Measurements from ENCODE around the gene EPAS1. TPM values are rescaled to one million over a fixed set of nuclear protein-coding genes. Genes with fewer than 3 reads are reported as not detected.

Gene EPAS1
- total and polyA plus RNA-seq, 2 of the 8 experiments (the other 6 are each of a cell fraction or from before 2014, with no cell fraction given): 2.0 to 4.9 TPM

- no peak overlapping the region for H4K91ac ChIP-seq (replicated peaks; ENCODE audit: insufficient read length, low read length)
- ChIA-PET CTCF (ENCODE audit: partially characterized antibody) (interaction anchor here (0.6 to 2.0 kb wide), 7 partner anchors 9 to 236 kb away, joined by 3 to 7 read pairs (median 4); no protein-coding TSS in a partner anchor), POLR2A (ENCODE audit: partially characterized antibody) (no interaction called here)
- peaks cover 28% of the 10 kb centered on the region for H3K23me2 ChIP-seq (ENCODE audit: low read depth, low read length)
- H2AFZ ChIP-seq (ENCODE audit: low read length): no peak overlapping the region
- H2BK12ac ChIP-seq (ENCODE audit: low read depth, low read length): no peak overlapping the region
- no peak overlapping the region; the same call in 1 of the 2 replicates for H3K18ac ChIP-seq (ENCODE audit: extremely low read depth, low read length)
- H3K4ac ChIP-seq (replicated peaks; ENCODE audit: insufficient read length, low read depth, low read length): no peak overlapping the region
- WGBS, 2 experiments (ENCODE audit: extremely low coverage in 1 of 2, insufficient coverage in 1 of 2, insufficient read length in 1 of 2, insufficient replicate concordance in 2 of 2, low coverage in 1 of 2, low lambda C conversion rate in 2 of 2, missing lambda C conversion rate in 1 of 2): 4% methylated on average over 65 of the region's 71 CpGs; no CpG with 5 or more reads in 1 of the 2 experiments
- H3K4me1 ChIP-seq (replicated peaks in 1 of 4; ENCODE audit: control insufficient read depth in 3 of 4, insufficient read depth in 4 of 4, low read length in 3 of 4): peaks cover 6 to 24% (median 11%) of the 10 kb centered on the region in 4 experiments; a peak in 6 of 7 replicates
- no peak overlapping the region for H2AK5ac ChIP-seq (ENCODE audit: low read depth, low read length)
- H3K4me2 ChIP-seq (ENCODE audit: insufficient read depth in 1 of 2, low read depth in 2 of 2, low read length in 2 of 2): peak overlapping the region; percentile 87 to 90
- peaks cover 43 to 69% (median 61%) of the 10 kb centered on the region in 4 experiments for H3K27me3 ChIP-seq (replicated peaks in 1 of 4; ENCODE audit: control insufficient read depth in 3 of 4, extremely low read depth in 1 of 4, insufficient read depth in 3 of 4, low read length in 3 of 4)
- peak overlapping the region; percentile 46; the same call in 1 of the 2 replicates for H2BK15ac ChIP-seq (ENCODE audit: low read length)
- H3K79me1 ChIP-seq (ENCODE audit: low read depth, low read length): no peaks in the 10 kb centered on the region
- no peak overlapping the region for H2BK5ac ChIP-seq (ENCODE audit: low read depth, low read length)
- FAIRE-seq: no peak
- H4K5ac ChIP-seq (ENCODE audit: insufficient read length, low read depth, low read length): no peak overlapping the region
- no peak overlapping the region for H3K9ac ChIP-seq (replicated peaks in 1 of 4; ENCODE audit: extremely low read depth in 1 of 4, low read depth in 3 of 4, low read length in 3 of 4)
- no peak overlapping the region for H2BK20ac ChIP-seq (ENCODE audit: low read length)
- H3K9me3 ChIP-seq (ENCODE audit: insufficient read depth in 2 of 2, low read depth in 1 of 2, low read length in 1 of 2): no peaks in the 10 kb centered on the region
- peak overlapping the region; percentile 76; the same call in 1 of the 2 replicates for H4K8ac ChIP-seq (ENCODE audit: extremely low read depth, insufficient read depth, low read length)
- peak overlapping the region; percentile 42 to 70 (median 54); a peak in 7 of 8 replicates for H3K4me3 ChIP-seq (ENCODE audit: extremely low read depth in 1 of 4, insufficient read depth in 2 of 4, low read depth in 3 of 4, low read length in 4 of 4)
- peaks cover 5 to 12% of the 10 kb centered on the region in 2 experiments for H4K20me1 ChIP-seq (replicated peaks in 1 of 2; ENCODE audit: control insufficient read depth in 1 of 2, insufficient read depth in 2 of 2, low read length in 2 of 2)
- H3K14ac ChIP-seq (ENCODE audit: insufficient read length): no peak overlapping the region
- no peaks in the 10 kb centered on the region; a peak in 1 of 8 replicates for H3K36me3 ChIP-seq (ENCODE audit: control insufficient read depth in 2 of 4, insufficient read depth in 4 of 4, low read length in 3 of 4)
- H2BK120ac ChIP-seq (replicated peaks; ENCODE audit: low read depth, low read length): no peak overlapping the region
- no peak overlapping the region for H3K27ac ChIP-seq (ENCODE audit: low read depth, low read length)
- DNase-seq (ENCODE audit: low read depth in 1 of 2, low spot score in 2 of 2): peak in 1 of 2 experiments; percentile 75
- no peaks in the 10 kb centered on the region for H3K79me2 ChIP-seq (ENCODE audit: control insufficient read depth in 1 of 2, insufficient read depth in 2 of 2, low read length in 2 of 2)
- no peak overlapping the region for H3K56ac ChIP-seq (replicated peaks; ENCODE audit: insufficient read length, low read depth, low read length)
- H3K23ac ChIP-seq (ENCODE audit: insufficient read length): no peak overlapping the region
- TF ChIP-seq E2F6 (IDR thresholded peaks at IDR 0.05) (peak; percentile 92), SUZ12 (IDR thresholded peaks at IDR 0.05; ENCODE audit: low read length) (peak; percentile 93), EZH2 (IDR thresholded peaks at IDR 0.05; ENCODE audit: low read depth, low read length, severe bottlenecking) (peak; percentile 95), RFX5 (IDR thresholded peaks at IDR 0.05; ENCODE audit: borderline replicate concordance, low read depth, low read length) (no peak), SP2 (IDR thresholded peaks at IDR 0.05; ENCODE audit: low read length) (no peak), POLR2AphosphoS5 (IDR thresholded peaks at IDR 0.05; ENCODE audit: low read depth, low read length) (no peak), ASH2L (IDR thresholded peaks at IDR 0.05; ENCODE audit: low read length) (peak; percentile 30)
- TF ChIP-seq, protein P1, sequence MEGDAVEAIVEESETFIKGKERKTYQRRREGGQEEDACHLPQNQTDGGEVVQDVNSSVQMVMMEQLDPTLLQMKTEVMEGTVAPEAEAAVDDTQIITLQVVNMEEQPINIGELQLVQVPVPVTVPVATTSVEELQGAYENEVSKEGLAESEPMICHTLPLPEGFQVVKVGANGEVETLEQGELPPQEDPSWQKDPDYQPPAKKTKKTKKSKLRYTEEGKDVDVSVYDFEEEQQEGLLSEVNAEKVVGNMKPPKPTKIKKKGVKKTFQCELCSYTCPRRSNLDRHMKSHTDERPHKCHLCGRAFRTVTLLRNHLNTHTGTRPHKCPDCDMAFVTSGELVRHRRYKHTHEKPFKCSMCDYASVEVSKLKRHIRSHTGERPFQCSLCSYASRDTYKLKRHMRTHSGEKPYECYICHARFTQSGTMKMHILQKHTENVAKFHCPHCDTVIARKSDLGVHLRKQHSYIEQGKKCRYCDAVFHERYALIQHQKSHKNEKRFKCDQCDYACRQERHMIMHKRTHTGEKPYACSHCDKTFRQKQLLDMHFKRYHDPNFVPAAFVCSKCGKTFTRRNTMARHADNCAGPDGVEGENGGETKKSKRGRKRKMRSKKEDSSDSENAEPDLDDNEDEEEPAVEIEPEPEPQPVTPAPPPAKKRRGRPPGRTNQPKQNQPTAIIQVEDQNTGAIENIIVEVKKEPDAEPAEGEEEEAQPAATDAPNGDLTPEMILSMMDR (IDR thresholded peaks at IDR 0.05; ENCODE audit: control extremely low read depth in 1 of 3, insufficient read depth in 1 of 3, low read depth in 1 of 3, low read length in 3 of 3): peak; percentile 16 to 39 (median 30); a peak in 2 of 4 replicates
Observed at GRCh38 chr2:46298522-46299353, 1.5 kb downstream of the EPAS1 start.
